Astrocyte (in vitro differentiated cells and primary cell): Measurements from ENCODE around the gene ESRRB. TPM values are rescaled to one million over a fixed set of nuclear protein-coding genes. Genes with fewer than 3 reads are reported as not detected.

Experiments used
- DNase-seq: peaks from one replicate; pipeline ENCODE4 v3.0.0-alpha.2; 2010; ENCODE audit warnings: low read depth
- FAIRE-seq: peaks from 2 replicates; lab custom pipeline; 2011; peaks lifted over from hg19 to GRCh38; lab: Jason Lieb, UNC
- H2AFZ ChIP-seq: 2 replicates; pipeline ENCODE4 v1.6.0; 2012; ENCODE audit warnings: low read depth, low read length, inconsistent platforms
- H3K27ac ChIP-seq: 2 replicates; pipeline ENCODE4 v1.5.1; 2011; ENCODE audit warnings: low read depth, low read length, inconsistent platforms
- H3K27me3 ChIP-seq: 2 replicates; pipeline ENCODE4 v1.6.0; 2011; ENCODE audit warnings: low read length, inconsistent platforms; ENCODE audit not compliant: insufficient read depth
- H3K36me3 ChIP-seq: 2 replicates; pipeline ENCODE4 v1.5.1; 2011; ENCODE audit warnings: low read length, inconsistent platforms; ENCODE audit not compliant: insufficient read depth
- H3K4me1 ChIP-seq: 2 replicates; pipeline ENCODE4 v1.5.1; 2011; ENCODE audit warnings: low read length, inconsistent platforms; ENCODE audit not compliant: insufficient read depth
- H3K4me2 ChIP-seq: 2 replicates; pipeline ENCODE4 v1.6.0; 2012; ENCODE audit warnings: low read length, inconsistent platforms
- H3K4me3 ChIP-seq: 2 replicates; pipeline ENCODE4 v1.5.1; 2011; ENCODE audit warnings: low read depth, mild to moderate bottlenecking, low read length, inconsistent platforms; ENCODE audit not compliant: insufficient read depth
- H3K79me2 ChIP-seq: 2 replicates; pipeline ENCODE4 v1.6.0; 2012; ENCODE audit warnings: mild to moderate bottlenecking, low read length, inconsistent platforms; ENCODE audit not compliant: insufficient read depth
- H3K9ac ChIP-seq: 2 replicates; pipeline ENCODE4 v1.6.0; 2012; ENCODE audit warnings: mild to moderate bottlenecking, low read length, inconsistent platforms
- H3K9me3 ChIP-seq: 2 replicates; pipeline ENCODE4 v1.5.1; 2012; ENCODE audit warnings: low read depth, mild to moderate bottlenecking, low read length, inconsistent platforms; ENCODE audit not compliant: insufficient read depth
- H4K20me1 ChIP-seq: 2 replicates; pipeline ENCODE4 v1.6.0; 2012; ENCODE audit warnings: low read length, inconsistent platforms; ENCODE audit not compliant: insufficient read depth
- H3K27ac Mint-ChIP-seq: one replicate; pipeline ENCODE4 v1.8.0; 2021; ENCODE audit warnings: mild to moderate bottlenecking, mixed read lengths; ENCODE audit not compliant: unreplicated experiment
- H3K27me3 Mint-ChIP-seq: one replicate; pipeline ENCODE4 v1.8.0; 2021; ENCODE audit warnings: low read depth, mixed read lengths; ENCODE audit not compliant: unreplicated experiment
- H3K36me3 Mint-ChIP-seq: one replicate; pipeline ENCODE4 v1.8.0; 2021; ENCODE audit warnings: low read depth, mixed read lengths; ENCODE audit not compliant: unreplicated experiment
- H3K4me1 Mint-ChIP-seq: one replicate; pipeline ENCODE4 v1.8.0; 2021; ENCODE audit warnings: low read depth, mixed read lengths; ENCODE audit not compliant: unreplicated experiment
- H3K4me3 Mint-ChIP-seq: one replicate; pipeline ENCODE4 v1.8.0; 2021; ENCODE audit warnings: mild to moderate bottlenecking, moderate library complexity, mixed read lengths; ENCODE audit not compliant: unreplicated experiment
- H3K9me3 Mint-ChIP-seq: one replicate; pipeline ENCODE4 v1.8.0; 2021; ENCODE audit warnings: mild to moderate bottlenecking, mixed read lengths; ENCODE audit not compliant: unreplicated experiment
- EZH2 ChIP-seq: IDR thresholded peaks from 2 replicates; pipeline ENCODE4 v1.6.1; 2012; ENCODE audit warnings: mild to moderate bottlenecking, low read length, inconsistent platforms; ENCODE audit not compliant: insufficient read depth
- total RNA-seq: library from RNA; stranded (reverse); gene quantifications from 2 replicates; pipeline ENCODE4 v1.2.1, GENCODE V29; 2021
- TF ChIP-seq, protein P1 (sequence below): IDR thresholded peaks from 2 replicates; pipeline ENCODE4 v1.5.1; 2011; ENCODE audit warnings: low read depth, mild to moderate bottlenecking, inconsistent platforms, low read length, moderate library complexity; ENCODE audit not compliant: insufficient read depth

The ESRRB gene
- total RNA-seq, 1 donor from 2014 or later = not detected

- no peak overlapping the region for H3K4me3 Mint-ChIP-seq
- H3K4me1 Mint-ChIP-seq = no peaks in the 10 kb centered on the region
- no peak for FAIRE-seq
Measured at GRCh38 chr14:76422662-76423061, 46.7 kb downstream of the ESRRB start.

DNA sequence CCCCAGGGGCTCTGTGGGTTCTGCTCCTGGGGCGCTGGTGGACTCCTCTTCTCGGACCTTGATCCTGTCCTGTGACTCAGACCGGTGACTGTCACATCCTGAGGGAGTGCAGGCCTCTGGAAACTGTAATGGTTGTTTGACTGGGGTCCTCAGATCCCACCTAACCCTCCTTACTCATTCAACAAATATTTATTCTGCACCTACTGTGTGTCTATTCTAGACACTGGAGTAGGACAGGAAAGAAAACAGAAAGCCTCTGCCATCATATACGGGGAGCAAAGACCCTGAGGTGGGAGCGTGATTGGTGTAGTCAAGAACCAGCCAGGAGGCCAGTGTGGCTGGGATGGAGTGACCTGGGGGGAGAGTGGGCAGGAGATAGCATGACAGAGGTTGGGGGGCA, 47.6 kb downstream of the ESRRB start:
- Mint-ChIP-seq H3K27me3 (peaks cover 13% of the 10 kb centered on the region), H3K27ac (no peak overlapping the region), H3K9me3 (peaks cover 3% of the 10 kb centered on the region), H3K4me1 (no peaks in the 10 kb centered on the region), H3K36me3 (no peaks in the 10 kb centered on the region), H3K4me3 (no peak overlapping the region)
- Histone ChIP-seq H2AFZ (no peak overlapping the region), H3K9me3 (no peaks in the 10 kb centered on the region), H3K4me1 (no peaks in the 10 kb centered on the region), H3K27ac (no peak overlapping the region), H3K36me3 (no peaks in the 10 kb centered on the region), H3K4me3 (no peak overlapping the region), H4K20me1 (no peaks in the 10 kb centered on the region), H3K4me2 (no peak overlapping the region), H3K79me2 (no peaks in the 10 kb centered on the region), H3K27me3 (peaks cover 2% of the 10 kb centered on the region), H3K9ac (no peak overlapping the region)
- TF ChIP-seq, protein P1, sequence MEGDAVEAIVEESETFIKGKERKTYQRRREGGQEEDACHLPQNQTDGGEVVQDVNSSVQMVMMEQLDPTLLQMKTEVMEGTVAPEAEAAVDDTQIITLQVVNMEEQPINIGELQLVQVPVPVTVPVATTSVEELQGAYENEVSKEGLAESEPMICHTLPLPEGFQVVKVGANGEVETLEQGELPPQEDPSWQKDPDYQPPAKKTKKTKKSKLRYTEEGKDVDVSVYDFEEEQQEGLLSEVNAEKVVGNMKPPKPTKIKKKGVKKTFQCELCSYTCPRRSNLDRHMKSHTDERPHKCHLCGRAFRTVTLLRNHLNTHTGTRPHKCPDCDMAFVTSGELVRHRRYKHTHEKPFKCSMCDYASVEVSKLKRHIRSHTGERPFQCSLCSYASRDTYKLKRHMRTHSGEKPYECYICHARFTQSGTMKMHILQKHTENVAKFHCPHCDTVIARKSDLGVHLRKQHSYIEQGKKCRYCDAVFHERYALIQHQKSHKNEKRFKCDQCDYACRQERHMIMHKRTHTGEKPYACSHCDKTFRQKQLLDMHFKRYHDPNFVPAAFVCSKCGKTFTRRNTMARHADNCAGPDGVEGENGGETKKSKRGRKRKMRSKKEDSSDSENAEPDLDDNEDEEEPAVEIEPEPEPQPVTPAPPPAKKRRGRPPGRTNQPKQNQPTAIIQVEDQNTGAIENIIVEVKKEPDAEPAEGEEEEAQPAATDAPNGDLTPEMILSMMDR = no peak
- TF ChIP-seq EZH2 = no peak
- DNase-seq (no peak), FAIRE-seq (no peak)

More at GRCh38 chr14:76422662-76423061, 46.7 kb downstream of the ESRRB start:
- TF ChIP-seq, protein P1 = no peak
- no peak for TF ChIP-seq EZH2
- Histone ChIP-seq H3K27ac (no peak overlapping the region), H2AFZ (no peak overlapping the region), H4K20me1 (no peaks in the 10 kb centered on the region), H3K4me1 (no peaks in the 10 kb centered on the region), H3K9me3 (no peaks in the 10 kb centered on the region), H3K79me2 (no peaks in the 10 kb centered on the region), H3K36me3 (no peaks in the 10 kb centered on the region), H3K9ac (no peak overlapping the region), H3K27me3 (peaks cover 2% of the 10 kb centered on the region), H3K4me2 (no peak overlapping the region), H3K4me3 (no peak overlapping the region)
- DNase-seq = no peak
- Mint-ChIP-seq H3K27me3 (peaks cover 13% of the 10 kb centered on the region), H3K36me3 (no peaks in the 10 kb centered on the region), H3K9me3 (peaks cover 3% of the 10 kb centered on the region), H3K27ac (no peak overlapping the region)

GRCh38 chr14:76424359-76424758, 48.4 kb downstream of the ESRRB start:
- no peak for TF ChIP-seq EZH2
- Histone ChIP-seq H3K27me3 (peaks cover 2% of the 10 kb centered on the region), H3K9ac (no peak overlapping the region), H3K79me2 (no peaks in the 10 kb centered on the region), H3K27ac (no peak overlapping the region), H4K20me1 (no peaks in the 10 kb centered on the region), H3K4me3 (no peak overlapping the region), H3K9me3 (no peaks in the 10 kb centered on the region), H3K36me3 (no peaks in the 10 kb centered on the region), H3K4me1 (no peaks in the 10 kb centered on the region), H3K4me2 (no peak overlapping the region), H2AFZ (no peak overlapping the region)
- H3K4me1 Mint-ChIP-seq = no peaks in the 10 kb centered on the region
- DNase-seq = no peak
- peaks cover 13% of the 10 kb centered on the region for H3K27me3 Mint-ChIP-seq
- no peak for FAIRE-seq
- peaks cover 3% of the 10 kb centered on the region for H3K9me3 Mint-ChIP-seq
- no peak overlapping the region for H3K4me3 Mint-ChIP-seq
- no peak overlapping the region for H3K27ac Mint-ChIP-seq
- H3K36me3 Mint-ChIP-seq = no peaks in the 10 kb centered on the region
